ENCODE measurements around the gene GJA4.

The GJA4 gene

GRCh38 chr1:34792868-34793727, at the start of gene GJA4:
GJA4 (plus strand) TSS chr1:34792999; CDS start chr1:34794214, 1,215 bp downstream.
- DNase-seq (ENCODE audit: low read depth) = no peak

GRCh38 chr1:34743775-34744174, 49.0 kb upstream of the GJA4 start:
- no peak for DNase-seq (ENCODE audit: low read depth)

- DNase-seq (ENCODE audit: low read depth) = no peak
Observed at GRCh38 chr1:34744851-34745250, 47.9 kb upstream of the GJA4 start.

DNA sequence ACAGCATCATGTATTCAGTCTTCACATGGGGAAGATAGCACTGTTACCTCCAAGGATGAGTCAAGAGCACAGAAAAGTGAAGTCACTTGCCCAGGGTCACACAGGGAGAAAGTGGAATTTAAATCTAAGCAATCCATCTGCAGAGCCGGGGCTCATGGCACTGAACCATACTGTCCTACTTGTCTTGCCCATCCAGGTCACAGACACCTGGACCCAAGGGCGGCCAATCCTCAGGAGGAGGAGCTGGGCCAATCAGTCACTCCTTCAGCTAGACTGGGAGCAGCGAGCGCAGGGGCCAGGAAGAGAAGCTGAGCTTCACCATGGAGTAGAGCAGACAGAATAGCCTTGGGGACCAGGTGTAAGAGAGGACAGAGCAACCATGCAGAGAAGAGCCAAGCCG, 47.1 kb upstream of the GJA4 start:
- no peak for DNase-seq (ENCODE audit: low read depth)

GRCh38 chr1:34746101-34746500, 46.7 kb upstream of the GJA4 start:
- DNase-seq (ENCODE audit: low read depth) = no peak

- DNase-seq (ENCODE audit: low read depth) = no peak
Observed at GRCh38 chr1:34746785-34747637, 45.8 kb upstream of the GJA4 start.

DNA sequence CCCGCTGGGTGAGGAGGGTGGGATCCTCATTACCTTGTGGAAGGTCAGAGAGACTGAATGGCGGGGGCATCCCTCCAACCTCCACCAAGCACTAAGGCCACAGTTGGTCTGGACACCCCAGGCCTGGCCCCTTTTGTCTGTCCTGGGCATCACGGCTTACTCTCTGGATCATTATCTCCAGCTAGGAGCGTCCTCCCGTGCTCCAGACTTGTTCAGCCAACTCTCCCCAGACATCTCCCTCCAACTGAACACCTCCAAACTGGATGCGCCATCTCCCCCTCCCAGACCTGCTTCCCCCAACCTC, 45.2 kb upstream of the GJA4 start:
- DNase-seq (ENCODE audit: low read depth) = no peak

DNA sequence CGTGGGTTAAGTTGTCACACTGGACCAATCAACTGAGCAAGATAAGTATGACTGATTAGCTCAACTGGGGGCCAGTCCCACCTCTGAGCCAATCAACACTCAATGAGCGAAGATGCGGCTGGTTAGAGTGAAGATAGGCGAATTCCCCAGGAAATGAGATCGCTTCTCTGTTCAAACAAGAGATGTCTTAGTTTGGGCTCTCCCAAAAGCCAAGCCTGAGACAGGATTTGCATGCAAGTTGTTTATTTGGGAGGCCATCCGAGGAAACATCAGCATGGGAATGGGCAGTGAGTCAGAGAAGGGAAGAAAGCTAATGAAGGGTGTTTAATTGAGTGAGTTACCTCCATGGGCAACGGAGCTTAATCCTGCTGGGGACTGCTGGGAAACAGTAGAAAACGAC, 42.8 kb upstream of the GJA4 start:
- DNase-seq (ENCODE audit: low read depth) = no peak

GRCh38 chr1:34750610-34751009, 42.2 kb upstream of the GJA4 start:
- no peak for DNase-seq (ENCODE audit: low read depth)

DNA sequence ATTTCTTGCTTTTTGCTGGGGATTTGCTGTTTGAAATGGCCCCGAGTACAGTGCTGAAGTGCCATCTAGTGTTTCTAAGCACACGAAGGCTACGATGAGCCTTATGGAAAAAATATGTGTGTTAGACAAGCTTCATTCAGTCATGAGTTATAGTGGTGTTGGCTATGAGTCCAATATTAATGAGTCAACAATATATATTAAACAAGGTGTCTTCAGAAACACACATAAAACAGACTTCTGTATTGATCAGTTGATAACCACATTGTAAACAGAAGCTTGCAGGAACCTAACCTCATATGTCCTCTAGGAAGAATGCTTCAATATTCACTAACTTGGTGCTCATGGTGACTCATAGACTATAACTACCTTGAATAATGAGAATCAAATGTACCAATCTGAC, 39.6 kb upstream of the GJA4 start:
- DNase-seq (ENCODE audit: low read depth) = no peak

DNA sequence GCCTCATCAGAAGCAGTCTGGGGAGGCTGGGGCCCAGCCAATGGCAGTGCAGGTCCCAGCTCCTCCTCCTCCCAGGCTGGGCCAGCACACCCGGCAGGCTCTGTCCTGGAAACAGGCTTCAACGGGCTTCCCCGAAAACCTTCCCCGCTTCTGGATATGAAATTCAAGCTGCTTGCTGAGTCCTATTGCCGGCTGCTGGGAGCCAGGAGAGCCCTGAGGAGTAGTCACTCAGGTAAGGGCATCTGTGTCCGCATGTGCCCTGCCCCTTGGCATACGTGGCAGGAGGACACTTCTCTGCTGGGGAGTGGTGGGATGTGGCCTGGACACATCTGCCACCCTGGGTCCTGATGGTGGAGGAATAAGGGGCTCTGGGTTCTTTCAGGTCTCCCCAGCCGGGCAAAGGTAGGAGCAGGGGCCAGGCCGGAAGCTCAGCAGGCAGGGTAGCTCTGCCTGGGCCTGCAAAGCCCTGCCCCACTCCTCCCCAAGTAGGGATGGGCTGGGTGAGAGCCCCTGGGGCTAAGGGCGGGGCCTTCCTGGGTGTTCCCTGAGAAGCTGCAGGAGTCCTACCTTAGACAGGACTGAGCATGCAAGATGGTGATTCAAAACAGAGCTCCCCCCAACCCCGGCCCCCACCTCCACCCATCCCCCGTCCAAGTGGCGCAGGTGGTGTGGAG, 37.7 kb upstream of the GJA4 start, which contains the start of gene GJB5:
GJB5 (plus strand) TSS at position 84 of the 674 bp plus-strand sequence. CDS start 2,284 bp downstream, outside the sequence.
- DNase-seq (ENCODE audit: low read depth) = no peak

DNA sequence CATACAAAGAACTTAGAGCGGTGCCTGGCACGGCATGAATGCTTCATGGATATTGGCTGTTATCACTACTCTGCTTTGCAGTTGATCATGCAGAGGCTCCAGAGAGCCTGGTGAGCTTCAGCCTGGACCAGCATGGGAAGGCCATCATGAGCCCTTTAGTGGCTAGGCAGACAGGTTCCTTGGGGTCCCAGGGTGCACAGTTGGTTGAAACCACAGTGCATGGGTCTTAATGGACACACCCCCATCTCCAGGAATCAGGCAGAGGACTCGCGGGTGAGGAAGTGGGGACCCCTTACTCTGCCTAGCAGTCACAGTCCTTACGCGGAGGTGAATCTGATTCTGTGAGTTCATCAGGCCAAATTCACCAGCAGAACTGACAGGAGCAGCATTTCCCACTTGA, 36.8 kb upstream of the GJA4 start:
- no peak for DNase-seq (ENCODE audit: low read depth)

DNA sequence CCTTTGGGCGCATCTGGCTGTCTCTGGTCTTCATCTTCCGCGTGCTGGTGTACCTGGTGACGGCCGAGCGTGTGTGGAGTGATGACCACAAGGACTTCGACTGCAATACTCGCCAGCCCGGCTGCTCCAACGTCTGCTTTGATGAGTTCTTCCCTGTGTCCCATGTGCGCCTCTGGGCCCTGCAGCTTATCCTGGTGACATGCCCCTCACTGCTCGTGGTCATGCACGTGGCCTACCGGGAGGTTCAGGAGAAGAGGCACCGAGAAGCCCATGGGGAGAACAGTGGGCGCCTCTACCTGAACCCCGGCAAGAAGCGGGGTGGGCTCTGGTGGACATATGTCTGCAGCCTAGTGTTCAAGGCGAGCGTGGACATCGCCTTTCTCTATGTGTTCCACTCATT, 35.4 kb upstream of the GJA4 start:
- no peak for DNase-seq (ENCODE audit: low read depth)

- no peak for DNase-seq (ENCODE audit: low read depth)
Observed at GRCh38 chr1:34758751-34759150, 34.0 kb upstream of the GJA4 start.

DNA sequence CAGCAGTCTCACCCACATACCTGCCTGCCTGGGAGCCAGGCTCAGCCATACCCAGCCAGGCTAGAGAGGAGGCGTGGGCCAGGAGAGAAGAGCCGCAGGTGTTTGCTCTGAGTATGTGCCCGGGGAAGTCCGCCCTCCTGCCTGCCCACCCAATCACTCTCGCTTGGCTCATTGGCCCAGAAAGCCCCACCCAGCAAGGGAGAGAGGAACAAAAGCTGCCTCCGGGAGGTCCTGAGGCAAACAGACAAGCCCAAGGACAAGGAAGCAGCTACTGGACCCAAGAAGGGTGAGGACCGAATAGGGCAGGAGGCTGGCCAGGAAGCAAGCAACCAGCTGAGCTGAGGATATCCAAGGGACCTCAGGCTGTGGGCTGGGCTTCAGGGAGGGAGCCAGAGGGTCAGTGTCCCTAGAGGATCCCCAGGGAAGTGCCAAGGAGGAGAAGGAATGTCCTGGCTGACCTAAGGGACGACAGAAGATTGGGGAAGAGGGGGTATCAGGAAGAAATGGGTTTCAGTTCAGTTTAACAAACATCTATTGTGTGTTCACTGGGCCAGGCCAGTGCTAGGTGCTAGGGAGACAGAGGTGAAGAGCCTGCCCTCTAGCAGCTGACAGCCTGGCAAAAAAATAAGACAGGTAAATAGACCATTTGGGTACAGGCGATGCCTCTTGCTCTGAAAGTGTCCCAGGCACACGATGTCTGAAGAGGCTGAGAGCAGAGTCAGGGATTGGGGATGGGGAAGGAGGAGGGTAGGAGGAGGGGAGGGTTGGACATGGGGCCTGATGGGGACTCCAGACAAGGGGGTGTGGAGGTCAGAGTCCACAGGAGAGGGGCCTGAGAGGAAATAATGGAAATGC, 33.1 kb upstream of the GJA4 start, which contains the start of gene GJB4:
GJB4 (plus strand) TSS at position 238 of the 855 bp plus-strand sequence. CDS start 1,515 bp downstream, outside the sequence.
- DNase-seq (ENCODE audit: low read depth) = no peak

- DNase-seq (ENCODE audit: low read depth) = no peak
Observed at GRCh38 chr1:34761176-34761761, 31.5 kb upstream of the GJA4 start.

GRCh38 chr1:34761776-34762307, 31.0 kb upstream of the GJA4 start:
- DNase-seq (ENCODE audit: low read depth) = no peak

DNA sequence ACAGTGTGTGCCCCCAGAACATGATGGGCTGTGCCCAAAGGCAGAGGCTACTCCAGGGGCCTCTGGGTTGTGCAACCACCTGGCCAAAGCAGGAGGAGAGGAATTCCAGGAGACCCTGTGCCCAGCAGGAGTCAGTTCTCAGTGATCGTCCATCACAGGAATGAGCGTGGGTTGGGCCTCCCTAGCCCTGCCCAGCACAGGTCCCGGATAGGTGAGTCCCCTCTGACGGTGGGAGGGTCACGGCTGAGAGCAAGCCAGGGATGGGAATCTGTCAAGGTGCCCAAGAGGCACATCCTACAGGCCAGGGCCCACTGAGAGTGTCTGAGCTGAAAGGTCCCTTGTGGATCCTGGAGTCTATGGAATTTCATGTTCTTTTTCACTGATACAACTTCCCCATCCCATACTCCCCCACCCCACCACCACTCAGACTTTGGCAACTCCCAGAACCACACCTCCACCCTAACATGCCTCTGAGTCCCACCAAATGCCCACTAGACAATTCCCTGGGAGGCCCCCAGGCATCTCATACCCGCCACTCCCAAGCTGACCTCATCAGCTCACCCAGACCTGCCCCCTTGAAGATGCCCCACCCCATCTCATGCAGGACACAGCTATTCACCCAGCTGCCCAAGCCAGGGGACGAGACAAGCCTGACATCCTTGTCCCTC, 30.2 kb upstream of the GJA4 start:
- no peak for DNase-seq (ENCODE audit: low read depth)

- no peak for DNase-seq (ENCODE audit: low read depth)
Observed at GRCh38 chr1:34763142-34763781, 29.5 kb upstream of the GJA4 start.

DNA sequence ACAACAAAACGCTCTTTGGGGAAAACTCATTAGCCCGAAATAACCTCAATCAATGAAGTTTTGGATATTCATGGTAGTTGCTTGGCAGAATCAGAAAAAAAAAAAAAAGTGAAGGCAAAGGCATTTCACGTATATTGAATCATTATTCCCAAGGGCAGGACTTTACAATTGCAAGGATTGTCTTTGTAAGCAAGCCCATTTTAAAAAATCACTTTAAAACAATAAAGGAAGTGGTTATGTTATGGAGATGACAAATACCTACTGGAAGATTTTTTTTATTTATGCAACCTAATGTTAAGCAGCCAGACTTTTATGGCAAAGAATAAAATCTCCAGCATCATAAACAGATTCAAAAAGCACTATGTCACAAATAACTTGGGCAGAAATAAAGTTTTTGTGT, 23.9 kb upstream of the GJA4 start:
- DNase-seq (ENCODE audit: low read depth) = no peak
